Measurements from ENCODE around the gene CD300LD. TPM values are rescaled to one million over a fixed set of nuclear protein-coding genes. Genes with fewer than 3 reads are reported as not detected.
"Not testable (repeated sequence)": the region's sequence is repeated elsewhere in the genome, so short reads cannot be mapped to it uniquely, and the experiment has no call there.

CD300LD gene
- polyA plus RNA-seq, 3 donors: not detected

DNA sequence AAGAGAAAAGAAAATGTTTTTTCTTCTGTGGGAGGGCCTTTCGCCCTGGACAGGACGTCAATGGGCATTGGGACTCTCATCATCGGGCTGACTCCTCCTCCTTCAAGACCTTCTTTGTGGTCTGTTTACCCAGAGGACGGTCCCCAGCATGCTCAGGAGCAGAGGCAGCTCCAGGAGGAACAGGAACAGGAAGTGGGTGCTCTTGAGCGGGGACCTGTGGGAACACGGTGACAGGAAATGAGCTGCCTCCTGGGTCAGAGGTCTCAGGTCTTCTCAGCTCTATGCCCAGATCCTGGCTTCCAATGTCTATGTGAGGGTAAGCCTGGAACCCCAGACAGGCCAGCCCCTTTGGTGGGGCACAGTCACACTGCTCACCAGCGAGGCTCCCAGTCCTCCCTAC, 12.2 kb downstream of the CD300LD start:
- DNase-seq (ENCODE audit: extremely low read depth in 1 of 11, low read depth in 9 of 11, low spot score in 4 of 11): no peak

DNA sequence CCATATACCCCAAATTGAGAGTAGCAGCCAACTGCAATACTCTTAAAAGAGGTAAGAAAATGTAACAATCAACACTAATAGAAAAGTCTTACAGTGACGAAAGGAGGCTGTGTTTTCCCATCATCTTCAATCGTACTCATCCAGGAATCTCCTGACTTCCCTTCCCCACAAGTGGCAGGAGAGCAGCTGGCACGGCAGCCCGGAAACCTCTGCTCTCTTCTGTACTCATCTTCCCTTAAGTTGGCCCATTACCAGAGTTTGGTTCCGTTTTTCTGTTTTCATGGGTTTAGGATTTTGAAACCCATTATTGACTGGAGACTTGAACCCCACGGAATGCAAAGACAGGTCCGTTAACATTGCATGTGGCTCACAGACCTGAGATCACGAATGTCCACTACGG, 13.1 kb downstream of the CD300LD start:
- DNase-seq (ENCODE audit: extremely low read depth in 1 of 11, low read depth in 9 of 11, low spot score in 4 of 11): no peak

DNA sequence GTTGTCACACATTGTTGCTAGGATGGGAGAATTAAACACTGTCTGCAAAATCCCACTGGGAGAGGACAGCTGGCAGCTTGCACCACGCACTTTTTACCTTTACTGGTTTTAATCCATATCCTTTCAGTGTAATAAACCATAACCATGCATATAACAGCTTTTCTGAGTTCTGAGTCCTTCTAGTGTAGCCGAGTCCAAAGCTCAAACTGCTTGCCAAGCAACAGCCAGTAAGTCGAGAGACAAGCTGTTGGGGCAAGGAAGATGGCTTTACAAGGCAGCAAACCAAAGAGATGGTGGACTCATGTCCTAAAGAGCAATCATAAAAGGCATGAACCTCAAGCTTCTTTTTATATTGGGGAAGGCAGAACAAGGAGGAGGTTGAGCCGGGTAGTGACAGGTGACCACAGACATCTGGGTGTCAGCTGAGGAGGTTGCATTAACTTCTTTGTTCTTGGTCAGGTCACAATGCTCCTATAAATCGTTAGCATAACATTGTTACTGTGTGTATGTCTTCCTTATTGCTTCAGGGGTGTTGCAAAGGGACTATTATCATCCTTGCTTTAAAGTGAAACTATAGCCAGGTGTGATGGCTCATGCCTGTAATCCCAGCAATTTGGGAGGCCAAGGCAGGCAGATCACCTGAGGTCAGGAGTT, 17.5 kb downstream of the CD300LD start:
- DNase-seq (ENCODE audit: extremely low read depth in 1 of 11, low read depth in 9 of 11, low spot score in 4 of 11): no peak

DNA sequence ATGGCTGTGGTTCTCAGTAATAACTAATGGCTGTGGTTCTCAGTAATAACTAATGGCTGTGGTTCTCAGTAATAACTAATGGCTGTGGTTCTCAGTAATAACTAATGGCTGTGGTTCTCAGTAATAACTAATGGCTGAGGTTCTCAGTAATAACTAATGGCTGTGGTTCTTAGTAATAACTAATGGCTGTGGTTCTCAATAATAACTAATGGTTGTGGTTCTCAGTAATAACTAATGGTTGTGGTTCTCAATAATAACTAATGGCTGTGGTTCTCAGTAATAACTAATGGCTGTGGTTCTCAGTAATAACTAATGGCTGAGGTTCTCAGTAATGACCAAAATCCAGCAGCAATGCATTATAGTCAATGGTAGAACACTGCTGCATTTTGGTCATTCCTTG, 18.4 kb downstream of the CD300LD start:
- not testable (repeated sequence) for DNase-seq (ENCODE audit: extremely low read depth in 1 of 11, low read depth in 9 of 11, low spot score in 4 of 11)

DNA sequence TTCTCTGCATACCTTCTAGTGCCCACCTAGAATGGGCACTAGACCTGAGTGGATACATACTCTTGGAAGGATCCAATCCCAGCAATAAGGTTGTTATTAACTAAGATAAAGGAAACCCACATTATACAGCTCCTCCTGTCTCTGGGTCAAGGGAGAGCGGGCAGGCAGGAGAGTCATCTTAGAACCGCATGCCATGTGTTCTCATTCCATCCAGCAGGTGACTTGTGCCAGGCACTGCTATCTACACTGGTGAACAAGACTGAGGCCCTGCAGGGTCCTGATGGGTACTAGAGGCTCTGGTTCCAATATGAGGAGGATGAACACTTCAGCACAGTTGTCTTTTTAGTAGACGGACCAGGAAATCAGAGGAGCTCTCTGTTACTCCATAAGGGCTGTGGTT, 18.9 kb downstream of the CD300LD start:
- DNase-seq (ENCODE audit: extremely low read depth in 1 of 11, low read depth in 9 of 11, low spot score in 4 of 11): no peak

DNA sequence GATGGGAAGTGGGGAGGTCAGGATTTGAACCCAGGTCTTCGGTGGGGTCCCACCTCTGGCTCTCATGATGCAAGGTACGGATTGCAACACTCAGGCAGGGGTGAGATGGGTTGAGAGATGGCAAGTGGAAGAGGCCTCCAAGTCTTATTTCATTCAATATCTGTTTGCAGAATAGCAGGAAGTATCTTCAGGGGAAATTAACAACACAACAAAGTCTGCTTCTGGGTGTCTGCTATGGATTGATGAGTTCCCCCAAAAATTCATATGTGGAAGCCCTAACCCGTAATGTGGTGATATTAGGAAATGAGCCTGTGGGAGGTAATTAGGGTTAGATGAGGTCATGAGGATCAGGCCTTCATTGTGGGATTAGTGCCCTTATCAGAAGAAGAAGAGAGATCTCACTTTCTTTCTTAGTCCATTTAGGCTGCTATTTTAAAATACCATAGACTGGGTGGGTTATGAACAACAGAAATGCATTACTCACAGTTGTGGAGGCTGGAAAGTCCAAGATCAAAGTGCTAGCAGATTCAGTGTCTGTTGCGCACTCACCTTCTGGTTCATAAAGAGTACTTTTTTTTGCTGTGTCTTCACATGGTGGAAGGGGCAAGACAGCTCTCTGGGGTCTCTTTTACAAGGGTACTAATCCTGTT, 20.3 kb downstream of the CD300LD start:
- DNase-seq (ENCODE audit: extremely low read depth in 1 of 11, low read depth in 9 of 11, low spot score in 4 of 11): no peak

DNA sequence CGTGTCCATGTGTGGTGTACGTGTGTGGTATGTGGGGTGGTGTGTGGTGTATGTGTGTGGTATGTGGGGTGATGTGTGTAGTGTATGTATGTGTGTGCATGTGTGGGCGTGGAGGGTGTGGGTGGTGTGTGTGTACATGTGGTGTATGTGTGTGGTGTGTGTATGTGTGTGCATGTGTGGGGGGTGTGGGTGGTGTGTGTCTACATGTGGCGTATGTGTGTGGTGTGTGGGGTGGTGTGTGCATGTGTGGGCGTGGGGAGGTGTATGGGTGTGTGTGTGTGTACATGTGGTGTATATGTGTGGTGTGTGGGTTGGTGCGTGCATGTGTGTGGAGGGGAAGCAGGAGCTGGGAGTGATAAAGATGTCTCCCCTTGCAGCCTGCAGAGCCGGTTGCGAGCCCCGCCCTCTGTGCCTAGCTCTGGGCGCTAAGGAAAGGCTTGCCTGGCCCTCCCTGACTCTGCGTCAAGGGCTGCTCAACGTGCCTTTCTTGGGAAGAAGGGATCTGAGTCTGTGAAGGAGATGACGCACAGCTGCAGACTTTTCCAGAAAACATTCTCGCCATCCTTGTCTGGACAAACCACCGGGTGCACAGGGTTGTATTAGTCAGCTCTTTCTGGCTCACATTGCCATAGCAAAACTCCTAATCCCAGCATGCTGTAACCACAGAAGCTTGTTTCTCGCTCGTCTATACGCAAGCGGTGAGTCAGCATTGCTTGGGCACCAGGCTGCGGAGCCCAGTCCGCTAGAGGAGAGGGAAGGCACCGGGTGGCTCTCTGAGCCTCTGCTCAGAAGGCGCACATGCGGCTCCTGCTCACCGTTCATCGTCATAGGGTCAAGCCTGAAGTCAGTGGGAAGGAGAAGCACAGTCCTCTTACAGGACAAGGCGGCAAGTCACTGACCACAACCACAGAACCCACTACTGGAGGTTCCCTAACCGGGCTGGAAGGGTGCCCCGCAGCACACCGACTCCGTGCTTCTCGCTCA, 22.8 kb downstream of the CD300LD start:
- no peak for DNase-seq (ENCODE audit: extremely low read depth in 1 of 11, low read depth in 9 of 11, low spot score in 4 of 11)

DNA sequence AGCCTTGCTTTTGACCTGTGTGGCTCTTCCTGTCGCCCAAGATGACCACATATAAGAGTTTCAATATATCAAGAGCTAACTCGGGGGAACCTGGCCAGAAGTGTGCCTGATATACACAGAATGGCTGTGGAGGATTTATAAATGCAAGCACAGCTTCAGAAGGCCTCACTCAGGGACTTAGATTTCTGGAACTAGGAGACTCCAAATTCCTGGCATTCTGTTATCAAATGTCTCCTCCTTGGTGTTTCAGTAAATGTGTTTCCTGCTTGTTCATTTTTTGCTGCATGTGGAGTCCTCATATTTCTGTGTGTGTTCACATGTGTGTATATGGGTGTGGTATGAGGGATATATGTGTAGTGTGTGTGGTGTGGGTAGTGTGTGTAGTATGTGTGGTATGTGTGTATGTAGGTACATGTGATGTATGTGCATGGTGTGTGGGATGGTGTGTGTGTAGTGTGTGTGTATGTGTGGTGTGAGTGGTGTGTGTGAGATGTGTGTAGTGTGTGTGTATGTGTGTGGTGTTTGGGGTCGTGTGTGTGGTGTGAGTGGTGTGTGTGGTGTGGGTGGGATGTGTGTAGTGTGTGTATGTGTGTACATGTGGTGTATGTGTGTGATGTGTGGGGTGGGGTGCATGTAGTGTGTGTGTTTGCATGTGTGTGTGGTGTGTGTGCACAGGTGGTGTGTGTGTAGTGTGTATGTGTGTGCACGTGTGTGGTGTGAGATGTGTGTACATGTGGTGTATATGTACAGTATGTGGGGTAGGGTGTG, 23.8 kb downstream of the CD300LD start:
- DNase-seq (ENCODE audit: extremely low read depth in 1 of 11, low read depth in 9 of 11, low spot score in 4 of 11): no peak

DNA sequence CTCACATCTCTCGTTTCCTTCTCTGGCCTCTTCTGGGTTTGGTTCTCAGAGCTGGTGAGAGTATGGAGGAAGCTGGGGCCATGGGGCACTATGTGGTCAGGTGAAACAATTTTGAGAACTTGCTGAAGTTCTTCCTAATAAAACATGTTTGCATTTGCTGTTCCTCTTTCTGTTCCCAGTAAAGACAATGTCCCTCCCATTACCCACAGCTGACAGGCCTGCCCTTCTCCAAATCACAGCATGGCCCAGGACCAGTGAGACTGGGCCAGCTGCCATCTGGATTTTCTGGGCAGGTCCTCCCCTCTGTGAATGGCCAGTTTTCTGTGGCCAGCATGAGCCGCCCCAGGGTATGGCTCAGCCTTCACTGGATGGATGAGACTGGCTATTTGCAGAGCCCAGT, 24.7 kb downstream of the CD300LD start, which contains the start of gene CD300H:
Gene CD300H (minus strand): TSS at position 113 of the 400 bp plus-strand sequence.
- no peak for DNase-seq (ENCODE audit: extremely low read depth in 1 of 11, low read depth in 9 of 11, low spot score in 4 of 11)

DNA sequence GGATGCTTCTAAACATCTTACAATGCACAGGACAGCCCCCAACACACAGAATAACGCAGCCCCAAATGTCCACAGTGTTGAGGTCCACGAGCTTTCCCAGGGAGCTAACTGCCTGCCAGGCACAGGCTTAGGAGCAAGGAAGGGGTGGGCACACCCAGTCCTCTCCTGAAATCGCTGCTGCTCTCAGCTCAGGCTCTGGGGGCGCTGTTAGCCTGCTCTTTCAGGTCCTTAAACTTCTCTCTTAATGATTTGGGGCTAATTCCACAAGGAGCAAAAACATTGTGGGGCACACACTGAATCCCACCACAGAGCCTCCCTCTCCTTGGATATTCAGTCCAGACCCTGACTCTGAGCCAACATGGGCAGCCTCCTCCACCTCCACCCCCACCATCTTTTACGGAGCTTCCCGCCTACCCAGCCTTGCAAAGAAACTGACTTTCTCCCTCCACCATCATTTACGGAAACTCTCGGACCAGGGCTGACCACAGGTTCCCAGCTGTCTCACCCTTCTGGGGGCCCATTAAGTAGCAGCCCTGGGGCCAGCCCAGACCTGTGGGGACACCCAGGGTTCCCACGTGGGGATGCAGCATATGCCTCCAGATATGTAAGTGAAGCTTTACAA, 25.8 kb downstream of the CD300LD start:
- peak in 1 of 11 donors; percentile 13 for DNase-seq (ENCODE audit: extremely low read depth in 1 of 11, low read depth in 9 of 11, low spot score in 4 of 11)

DNA sequence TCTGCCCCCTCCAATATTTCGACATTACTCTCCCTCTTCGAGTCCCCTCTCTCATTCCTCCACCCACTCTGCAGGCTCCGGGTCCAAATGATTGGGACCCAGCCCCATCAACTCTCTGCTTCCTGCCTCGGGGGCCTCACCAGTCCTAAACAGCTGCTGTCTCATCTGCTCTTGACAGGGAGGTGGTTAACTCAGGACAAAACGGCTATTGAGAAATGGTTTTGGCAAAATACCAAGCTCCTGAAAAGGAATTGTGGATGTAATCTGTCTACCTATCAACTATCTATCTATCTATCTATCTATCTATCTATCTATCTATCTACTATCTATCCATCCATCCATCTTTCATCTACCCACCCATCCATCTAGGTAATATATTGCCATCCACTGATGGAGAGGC, 27.0 kb downstream of the CD300LD start:
- DNase-seq (ENCODE audit: extremely low read depth in 1 of 11, low read depth in 9 of 11, low spot score in 4 of 11): no peak

DNA sequence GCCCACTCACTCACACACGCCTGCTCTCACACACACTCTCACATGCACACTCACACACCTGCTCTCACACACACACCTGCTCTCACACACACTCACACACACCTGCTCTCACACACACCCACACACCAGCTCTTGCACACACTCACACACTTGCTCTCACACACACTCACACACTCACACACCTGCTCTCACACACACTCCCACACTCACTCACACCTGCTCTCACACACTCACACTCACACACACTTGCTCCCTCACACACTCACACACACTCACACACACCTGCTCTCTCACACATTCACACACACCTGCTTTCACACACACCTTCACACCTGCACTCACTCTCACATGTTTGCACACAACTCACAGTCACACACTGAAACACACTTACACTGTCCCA, 28.7 kb downstream of the CD300LD start:
- no peak for DNase-seq (ENCODE audit: extremely low read depth in 1 of 11, low read depth in 9 of 11, low spot score in 4 of 11)

DNA sequence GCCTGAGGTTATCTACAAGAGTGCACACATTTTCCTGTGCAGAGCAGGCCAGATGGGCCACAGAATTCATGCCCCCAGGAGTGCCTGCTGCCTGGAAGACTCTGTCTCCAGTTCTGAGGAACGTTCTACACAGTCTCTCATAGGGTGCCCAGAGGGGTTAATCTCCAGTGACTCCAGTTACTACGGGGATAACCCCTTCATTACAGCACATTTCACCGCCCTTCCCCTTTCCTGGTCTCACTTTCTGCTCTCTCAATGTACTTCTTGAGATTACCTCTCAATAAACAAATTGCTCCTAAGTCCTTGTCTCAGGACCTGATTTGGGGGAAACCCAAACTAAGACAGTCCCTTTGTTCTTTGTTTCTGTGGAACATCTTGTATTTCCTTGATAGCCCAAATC, 30.5 kb downstream of the CD300LD start:
- no peak for DNase-seq (ENCODE audit: extremely low read depth in 1 of 11, low read depth in 9 of 11, low spot score in 4 of 11)

DNA sequence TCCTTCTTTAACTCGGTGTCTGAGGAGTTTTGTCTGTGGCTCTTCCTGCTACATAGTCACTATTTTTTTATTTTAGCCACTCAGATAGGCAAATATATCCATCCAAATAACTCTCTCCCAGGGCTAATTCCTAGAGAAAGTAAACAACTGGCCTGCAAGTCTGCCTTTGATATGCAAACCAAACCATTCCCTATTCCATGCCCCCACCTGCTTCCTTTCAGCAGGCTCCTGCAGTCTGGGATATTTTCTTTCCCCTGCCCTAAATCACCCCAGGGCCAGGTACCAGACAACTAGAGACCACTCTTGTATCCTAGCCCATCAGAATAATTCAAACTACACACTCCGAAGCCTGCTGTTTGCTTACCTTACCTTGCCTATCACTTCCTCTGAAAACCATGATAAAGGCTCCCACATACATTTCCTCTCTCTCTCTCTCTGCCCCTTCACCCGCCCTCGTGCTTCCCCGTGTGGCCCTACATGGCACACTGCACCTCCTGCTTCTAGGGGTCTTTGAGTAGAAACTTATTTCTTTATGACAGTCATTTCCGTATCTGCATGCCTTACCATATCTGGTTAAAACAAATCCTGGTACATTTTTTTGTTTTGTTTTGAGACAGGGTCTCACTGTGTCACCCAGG, 33.1 kb downstream of the CD300LD start:
- no peak for DNase-seq (ENCODE audit: extremely low read depth in 1 of 11, low read depth in 9 of 11, low spot score in 4 of 11)

DNA sequence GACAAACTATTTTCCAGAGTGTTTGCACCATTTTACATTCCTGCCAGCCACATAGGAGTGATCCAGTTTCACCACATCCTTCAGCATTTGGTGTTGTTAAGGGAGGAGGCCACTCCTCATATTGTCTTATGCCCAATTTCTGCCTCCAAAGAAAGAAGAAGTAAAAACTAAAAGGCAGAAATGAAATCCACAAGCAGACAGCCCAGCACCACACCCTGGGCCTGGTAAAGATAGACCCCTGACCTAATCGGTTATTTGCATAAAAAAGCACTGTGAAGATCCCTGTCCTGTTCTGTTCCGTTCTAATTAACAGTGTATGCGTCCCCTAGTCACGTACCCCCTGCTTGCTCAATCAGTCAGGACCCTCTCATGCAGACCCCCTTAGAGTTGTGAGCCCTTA, 33.7 kb downstream of the CD300LD start:
- not testable (repeated sequence) for DNase-seq (ENCODE audit: extremely low read depth in 1 of 11, low read depth in 9 of 11, low spot score in 4 of 11)

DNA sequence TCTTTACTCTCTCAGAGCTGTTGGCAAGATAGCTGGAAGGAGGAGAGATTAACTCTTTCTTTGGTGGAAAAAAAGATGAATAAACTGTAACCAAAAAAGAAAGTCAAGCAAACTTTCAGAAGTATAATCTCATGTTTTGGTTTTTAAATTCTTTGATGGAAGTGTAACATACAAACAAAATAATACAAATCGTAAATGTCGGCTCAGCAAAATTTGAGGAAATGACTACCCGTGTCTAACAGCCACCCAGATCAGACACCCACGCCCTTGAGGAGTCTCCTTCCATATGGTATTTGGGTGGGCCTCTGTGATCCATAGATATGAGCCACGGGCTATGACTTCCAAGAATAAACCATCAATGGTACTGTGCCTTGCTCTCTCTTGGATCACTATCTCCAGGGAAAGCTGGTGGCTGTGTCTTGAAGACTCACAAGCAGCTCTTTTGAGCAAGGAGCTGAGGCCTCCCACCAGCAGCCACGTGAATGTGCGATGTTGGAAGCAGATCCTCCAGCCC, 36.6 kb downstream of the CD300LD start:
- no peak for DNase-seq (ENCODE audit: extremely low read depth in 1 of 11, low read depth in 9 of 11, low spot score in 4 of 11)

DNA sequence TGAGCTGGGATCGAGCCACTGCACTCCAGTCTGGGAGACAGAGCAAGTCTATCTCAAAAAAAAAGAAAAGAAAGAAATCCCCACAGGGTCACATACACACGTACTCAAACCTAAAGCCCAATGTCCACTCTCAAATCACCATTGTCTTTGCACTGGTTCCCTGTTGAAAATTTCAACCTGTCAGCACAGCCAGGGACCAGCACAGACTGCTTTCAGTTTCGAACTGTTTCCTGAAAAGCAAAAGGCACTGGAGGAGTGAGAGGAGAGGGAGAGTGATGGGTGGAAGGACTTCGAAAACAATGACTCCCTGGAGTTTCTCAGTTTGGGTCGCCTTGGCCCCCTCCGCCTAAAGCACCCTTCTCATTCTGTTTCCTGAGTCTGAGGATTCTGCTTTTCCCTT, 37.2 kb downstream of the CD300LD start:
- DNase-seq (ENCODE audit: extremely low read depth in 1 of 11, low read depth in 9 of 11, low spot score in 4 of 11): no peak

DNA sequence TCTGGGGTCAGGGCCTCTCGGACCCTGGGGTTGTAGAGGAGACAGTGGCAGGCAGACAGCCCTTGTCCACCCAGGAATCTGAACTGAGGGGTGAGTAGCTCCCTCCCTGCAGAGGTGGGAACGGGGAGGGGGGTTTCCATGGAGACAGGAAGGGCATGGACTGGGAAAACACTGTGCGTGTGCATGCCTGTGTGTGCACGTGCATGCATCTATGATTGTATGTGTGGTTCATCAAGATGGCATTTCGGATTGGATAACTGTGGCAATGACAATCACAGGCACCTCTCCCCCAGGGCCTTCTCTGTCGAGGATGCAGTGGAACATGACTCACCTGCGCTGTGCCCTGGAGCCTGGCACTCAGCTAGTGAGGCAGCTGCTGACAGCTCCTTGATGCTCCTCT, 40.0 kb downstream of the CD300LD start:
- peak in 1 of 11 donors; percentile 15 for DNase-seq (ENCODE audit: extremely low read depth in 1 of 11, low read depth in 9 of 11, low spot score in 4 of 11)
